ENCODE measurements around the gene SNRPB. TPM values are rescaled to one million over a fixed set of nuclear protein-coding genes. Genes with fewer than 3 reads are reported as not detected.
A peak's percentile ranks its signal among the peaks of the same experiment; 100 is the strongest.

Gene SNRPB
- total RNA-seq, 2 donors from 2014 or later = 316 to 325 TPM

GRCh38 chr20:2463616-2464365 lies 6.8 kb downstream of the SNRPB start:
- Mint-ChIP-seq H3K4me1 (ENCODE audit: low read depth in 2 of 2) (peaks cover 17 to 34% of the 10 kb centered on the region in 2 donors), H3K9me3 (no peaks in the 10 kb centered on the region), H3K27me3 (no peaks in the 10 kb centered on the region), H3K27ac (no peak overlapping the region), H3K4me3 (no peak overlapping the region), H3K36me3 (peaks cover 62% of the 10 kb centered on the region)
- ATAC-seq = no peak
- DNase-seq (ENCODE audit: low spot score) = no peak

GRCh38 chr20:2462484-2462883 lies 8.1 kb downstream of the SNRPB start:
- Mint-ChIP-seq H3K27ac (no peak overlapping the region), H3K4me3 (no peak overlapping the region)

DNA sequence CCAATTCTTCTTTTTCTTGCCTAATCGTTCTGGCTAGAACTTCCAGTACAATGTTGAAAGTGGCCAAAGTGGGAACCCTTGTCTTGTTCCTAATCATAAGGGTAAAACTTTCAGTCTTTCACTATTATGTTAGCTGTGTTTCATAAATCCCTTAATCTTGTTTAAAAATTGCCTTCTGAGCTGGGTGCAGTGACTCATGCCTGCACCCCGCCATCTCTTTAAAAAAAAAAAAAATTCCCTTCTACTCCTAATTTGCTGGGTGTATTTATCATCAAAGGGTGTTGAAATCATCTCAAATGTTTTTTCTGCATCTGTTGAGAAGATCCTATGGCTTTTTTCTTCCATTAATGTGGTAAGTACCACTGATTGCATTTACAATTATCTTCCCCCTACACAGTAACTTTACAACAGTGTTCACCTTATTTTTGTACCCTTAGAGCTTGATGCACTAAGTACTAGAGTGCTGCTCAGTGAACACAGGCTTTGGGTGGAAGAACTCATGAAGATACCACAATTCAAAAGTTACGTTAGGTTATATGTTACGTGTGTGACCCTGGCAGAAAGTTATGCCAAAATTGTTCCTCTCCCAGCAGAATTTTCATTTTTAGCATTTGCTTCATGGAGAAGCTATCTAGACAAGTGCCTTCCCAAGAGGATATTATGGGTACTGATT lies 9.7 kb downstream of the SNRPB start:
- Mint-ChIP-seq H3K9me3 (no peaks in the 10 kb centered on the region), H3K27me3 (no peaks in the 10 kb centered on the region), H3K4me3 (no peak overlapping the region), H3K36me3 (peaks cover 46% of the 10 kb centered on the region), H3K27ac (peak overlapping the region in 1 of 2 donors; percentile 16), H3K4me1 (ENCODE audit: low read depth in 2 of 2) (peaks cover 0 to 16% of the 10 kb centered on the region in 2 donors)
- no peak for ATAC-seq
- no peak for DNase-seq (ENCODE audit: low spot score)

More at GRCh38 chr20:2462484-2462883, 8.1 kb downstream of the SNRPB start:
- no peaks in the 10 kb centered on the region for H3K27me3 Mint-ChIP-seq
- H3K36me3 Mint-ChIP-seq = peaks cover 55% of the 10 kb centered on the region
- ATAC-seq = no peak
- no peaks in the 10 kb centered on the region for H3K9me3 Mint-ChIP-seq
- H3K4me1 Mint-ChIP-seq (ENCODE audit: low read depth in 2 of 2) = peaks cover 4 to 24% of the 10 kb centered on the region in 2 donors
- DNase-seq (ENCODE audit: low spot score) = no peak

DNA sequence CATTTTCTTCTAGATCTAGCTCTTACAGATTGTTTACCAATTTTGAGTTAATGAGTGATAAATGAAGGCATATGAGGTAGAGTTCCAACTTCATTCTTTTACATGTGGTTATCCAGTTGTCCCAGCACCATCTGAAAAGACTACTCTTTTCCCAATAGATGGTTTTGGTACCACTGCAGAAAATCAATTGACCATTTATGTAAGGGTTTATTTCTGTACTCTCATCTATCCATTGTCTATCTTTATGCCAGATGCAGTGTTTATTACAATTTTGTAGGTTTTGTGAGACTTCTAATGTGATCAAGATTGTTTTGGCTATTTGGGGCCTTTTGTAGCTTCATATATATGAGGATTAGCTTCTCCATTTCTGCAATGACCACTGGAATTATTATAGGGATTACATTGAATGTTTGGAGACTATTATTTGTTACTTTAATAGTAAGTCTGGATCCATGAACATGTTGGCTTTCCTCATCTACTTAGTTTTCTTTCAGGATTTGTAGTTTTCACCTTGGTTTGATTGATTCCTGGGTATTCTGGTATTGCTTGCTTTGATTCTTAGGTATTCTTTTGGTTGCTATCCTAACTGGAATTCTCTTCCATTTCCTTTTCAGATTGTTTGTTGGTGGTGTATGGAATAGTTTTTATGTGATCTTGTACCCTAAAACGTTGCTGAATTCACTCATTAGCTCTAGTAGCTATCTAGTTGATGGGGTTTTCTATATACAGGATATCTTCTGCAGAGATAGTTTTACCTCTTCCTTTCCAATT lies 10.4 kb downstream of the SNRPB start:
- Mint-ChIP-seq H3K27me3 (no peaks in the 10 kb centered on the region), H3K4me1 (ENCODE audit: low read depth in 2 of 2) (peaks cover 3 to 12% of the 10 kb centered on the region in 2 donors), H3K9me3 (no peaks in the 10 kb centered on the region), H3K27ac (no peak overlapping the region), H3K36me3 (peaks cover 40% of the 10 kb centered on the region), H3K4me3 (no peak overlapping the region)
- DNase-seq (ENCODE audit: low spot score) (no peak), ATAC-seq (no peak)

DNA sequence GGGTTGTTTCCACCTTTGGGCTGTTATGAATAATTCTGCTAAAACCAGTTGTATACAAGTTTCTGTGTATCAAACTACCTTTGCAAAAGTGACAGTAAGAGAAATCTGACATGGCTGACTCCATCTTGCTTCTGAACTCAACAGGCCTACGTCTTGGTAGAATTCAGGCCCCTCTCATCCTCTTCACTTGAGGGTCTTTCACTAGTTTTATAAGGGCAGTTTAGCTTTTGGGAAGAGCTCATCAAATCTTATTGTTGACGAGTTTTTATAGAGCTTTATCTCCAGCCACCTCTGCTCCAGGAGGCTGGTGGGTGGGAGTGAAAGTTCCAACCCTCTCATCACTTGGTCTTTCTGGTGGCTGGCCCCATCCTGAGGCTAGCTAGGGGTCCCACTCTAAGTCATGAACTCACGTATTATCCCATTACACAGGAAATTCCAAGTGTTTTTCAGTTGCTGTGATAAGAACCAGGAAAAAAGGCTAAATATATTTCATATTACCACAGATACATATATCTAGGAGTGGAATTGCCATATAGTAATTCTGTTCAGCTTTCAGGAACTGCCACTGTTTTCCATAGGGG lies 11.6 kb downstream of the SNRPB start:
- Mint-ChIP-seq H3K4me1 (ENCODE audit: low read depth in 2 of 2) (peaks cover 4 to 12% of the 10 kb centered on the region in 2 donors), H3K27me3 (no peaks in the 10 kb centered on the region), H3K9me3 (no peaks in the 10 kb centered on the region), H3K27ac (no peak overlapping the region), H3K4me3 (no peak overlapping the region), H3K36me3 (peaks cover 37% of the 10 kb centered on the region)
- ATAC-seq = no peak
- DNase-seq (ENCODE audit: low spot score) = no peak

DNA sequence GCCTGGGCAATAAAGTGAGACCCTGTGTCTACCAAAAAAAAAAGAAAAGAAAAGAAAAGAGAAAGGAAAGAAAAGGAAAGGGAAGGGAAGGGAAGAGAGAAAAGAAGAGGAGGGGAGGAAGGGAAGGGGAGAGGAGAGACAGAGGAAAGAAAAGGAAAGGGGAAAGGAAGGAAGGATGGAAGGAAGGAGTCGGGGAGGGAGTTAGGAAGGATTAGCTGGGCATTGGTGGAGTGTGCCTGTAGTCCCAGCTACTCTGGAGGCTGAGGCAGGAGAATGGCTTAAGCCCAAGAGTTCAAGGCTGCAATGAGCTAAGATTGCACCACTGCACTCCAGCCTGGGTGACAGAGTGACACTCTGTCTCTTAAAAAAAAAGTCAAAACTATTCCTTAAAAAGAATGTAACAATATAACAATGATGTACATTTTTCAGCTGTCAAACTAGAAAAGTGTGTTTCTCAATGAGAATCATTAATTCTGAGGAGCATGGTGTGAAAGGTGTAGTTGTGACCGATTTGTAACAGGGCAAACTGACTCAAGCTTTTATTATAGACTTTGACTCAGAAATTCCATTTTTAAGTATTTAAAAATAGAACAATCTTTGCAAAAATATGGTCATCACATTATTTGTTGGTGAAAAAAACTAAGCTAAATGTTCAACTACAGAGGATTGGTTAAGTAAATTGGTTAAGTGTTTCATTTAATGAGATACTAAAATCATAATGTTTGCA lies 14.7 kb downstream of the SNRPB start:
- Mint-ChIP-seq H3K9me3 (no peaks in the 10 kb centered on the region), H3K27ac (no peak overlapping the region), H3K4me1 (ENCODE audit: low read depth in 2 of 2) (peaks cover 5 to 6% of the 10 kb centered on the region in 2 donors), H3K27me3 (no peaks in the 10 kb centered on the region), H3K36me3 (peaks cover 15% of the 10 kb centered on the region), H3K4me3 (no peak overlapping the region)
- DNase-seq (ENCODE audit: low spot score) (no peak), ATAC-seq (no peak)

DNA sequence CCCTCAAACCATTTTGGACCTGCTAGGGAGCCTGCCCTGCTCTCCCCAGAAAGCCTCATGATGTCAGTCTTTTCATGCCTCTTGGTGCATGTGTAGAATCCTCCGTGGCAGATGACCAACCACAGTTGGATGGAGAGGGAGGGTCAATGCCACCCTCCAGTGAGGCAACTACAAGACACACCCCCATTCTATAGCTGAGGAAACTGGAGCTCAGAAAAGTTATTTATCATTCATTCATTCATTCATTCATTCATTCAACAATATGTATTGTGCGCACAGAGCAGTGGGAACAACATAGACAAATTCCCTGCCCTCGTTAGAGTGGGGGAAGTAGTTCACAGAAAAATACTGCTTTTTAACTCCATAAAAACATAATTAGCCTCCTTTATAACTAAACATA lies 16.8 kb downstream of the SNRPB start:
- DNase-seq (ENCODE audit: low spot score) = no peak
- no peak for ATAC-seq
- Mint-ChIP-seq H3K36me3 (no peaks in the 10 kb centered on the region), H3K4me3 (no peak overlapping the region), H3K4me1 (ENCODE audit: low read depth in 2 of 2) (peaks cover 19 to 26% of the 10 kb centered on the region in 2 donors), H3K27me3 (no peaks in the 10 kb centered on the region), H3K9me3 (no peaks in the 10 kb centered on the region), H3K27ac (no peak overlapping the region)

DNA sequence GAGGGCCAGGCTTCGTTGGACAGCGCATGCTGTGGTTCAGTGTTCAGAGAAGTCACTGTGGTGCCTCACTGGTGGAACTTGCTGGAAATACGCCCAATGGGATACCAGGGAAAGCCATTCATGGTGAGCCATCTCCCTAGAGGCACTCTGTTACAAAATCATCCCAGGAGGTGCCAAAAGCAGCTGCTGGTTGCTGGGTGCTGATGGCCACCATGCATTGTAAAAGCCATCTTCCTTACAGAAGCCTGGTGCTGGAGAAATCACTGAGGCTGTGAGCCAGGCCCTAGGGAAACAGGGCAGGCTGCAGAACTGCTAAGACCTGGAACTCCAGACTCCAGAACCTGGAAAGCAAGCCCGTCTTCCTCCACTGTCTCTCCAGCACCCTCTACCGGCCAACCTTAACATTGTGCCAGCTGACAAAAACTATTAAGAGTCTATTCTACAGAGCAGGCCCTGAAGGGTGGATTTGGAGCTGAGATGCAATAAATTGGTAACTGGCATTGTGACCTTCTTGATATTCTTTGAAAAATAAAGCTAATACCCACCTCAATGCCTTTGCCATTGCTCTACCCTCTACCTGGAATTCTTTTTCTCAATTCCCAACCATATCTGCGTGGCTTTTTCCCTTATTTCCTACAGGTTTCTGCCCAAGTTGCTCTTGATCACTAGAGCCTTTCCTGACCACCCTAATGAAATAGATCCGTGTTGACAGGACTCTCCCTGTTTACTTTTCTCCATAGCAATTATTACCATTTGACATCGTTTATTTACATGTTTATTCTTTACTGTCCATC lies 18.5 kb downstream of the SNRPB start:
- ATAC-seq (peak; percentile 73 to 76), DNase-seq (ENCODE audit: low spot score) (peak; percentile 65)
- Mint-ChIP-seq H3K4me1 (ENCODE audit: low read depth in 2 of 2) (peaks cover 17 to 31% of the 10 kb centered on the region in 2 donors), H3K4me3 (no peak overlapping the region), H3K36me3 (no peaks in the 10 kb centered on the region), H3K27me3 (no peaks in the 10 kb centered on the region), H3K27ac (no peak overlapping the region), H3K9me3 (no peaks in the 10 kb centered on the region)

- Mint-ChIP-seq H3K4me3 (no peak overlapping the region), H3K4me1 (ENCODE audit: low read depth in 2 of 2) (peaks cover 17 to 31% of the 10 kb centered on the region in 2 donors), H3K9me3 (no peaks in the 10 kb centered on the region), H3K27ac (no peak overlapping the region), H3K27me3 (no peaks in the 10 kb centered on the region), H3K36me3 (no peaks in the 10 kb centered on the region)
- ATAC-seq (no peak), DNase-seq (ENCODE audit: low spot score) (no peak)
These were observed 19.2 kb downstream of the SNRPB start for GRCh38 chr20:2451422-2451821.

GRCh38 chr20:2449386-2449785 lies 21.2 kb downstream of the SNRPB start:
- Mint-ChIP-seq H3K36me3 (no peaks in the 10 kb centered on the region), H3K27ac (no peak overlapping the region), H3K4me1 (ENCODE audit: low read depth in 2 of 2) (peaks cover 17 to 28% of the 10 kb centered on the region in 2 donors), H3K9me3 (no peaks in the 10 kb centered on the region), H3K4me3 (no peak overlapping the region), H3K27me3 (peaks cover 0 to 3% of the 10 kb centered on the region in 2 donors)
- DNase-seq (ENCODE audit: low spot score) (no peak), ATAC-seq (no peak)

DNA sequence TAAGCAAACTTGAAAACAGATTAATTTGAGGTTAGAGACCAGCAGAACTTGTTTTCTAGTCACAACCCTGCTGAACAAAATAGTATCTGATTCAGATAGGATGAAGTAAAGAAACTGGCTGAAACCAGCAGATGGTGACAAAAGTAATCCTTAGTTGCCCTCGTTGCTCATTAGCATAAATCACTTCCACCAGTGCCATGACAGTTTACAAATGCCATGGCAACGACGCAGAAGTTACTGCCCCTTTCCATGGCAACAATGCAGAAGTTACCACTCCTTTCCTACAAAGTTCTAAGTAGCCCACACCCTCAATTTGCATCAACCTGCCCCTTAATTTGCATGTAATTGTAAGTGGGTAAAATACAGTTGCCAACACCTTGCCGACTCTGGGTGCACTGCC lies 23.7 kb downstream of the SNRPB start:
- no peak for DNase-seq (ENCODE audit: low spot score)
- H3K4me1 Mint-ChIP-seq (ENCODE audit: low read depth in 2 of 2) = peaks cover 17 to 28% of the 10 kb centered on the region in 2 donors
- no peak for ATAC-seq
- peaks cover 0 to 5% of the 10 kb centered on the region in 2 donors for H3K27me3 Mint-ChIP-seq
- H3K9me3 Mint-ChIP-seq = no peaks in the 10 kb centered on the region
- H3K27ac Mint-ChIP-seq = no peak overlapping the region
- no peaks in the 10 kb centered on the region for H3K36me3 Mint-ChIP-seq
- no peak overlapping the region for H3K4me3 Mint-ChIP-seq

DNA sequence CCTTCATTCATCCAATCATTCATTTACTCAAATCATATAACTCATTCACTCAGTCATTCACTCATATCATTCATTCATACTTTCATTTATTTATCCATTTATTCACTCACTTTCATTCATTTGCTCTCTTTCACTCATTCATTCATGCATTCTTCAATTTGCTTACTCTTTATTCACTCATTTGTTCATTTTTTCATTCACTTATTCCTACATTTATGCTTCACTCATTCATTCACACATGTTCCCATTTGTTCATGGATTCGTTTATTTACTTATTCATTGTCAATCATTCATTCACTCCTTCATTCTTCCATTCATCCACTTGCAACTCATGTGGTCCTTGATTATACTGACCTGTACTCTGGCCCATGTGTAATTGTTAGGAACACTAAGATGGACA lies 39.4 kb downstream of the SNRPB start:
- H3K9me3 Mint-ChIP-seq = no peaks in the 10 kb centered on the region
- H3K36me3 Mint-ChIP-seq = no peaks in the 10 kb centered on the region
- H3K27me3 Mint-ChIP-seq = peaks cover 19 to 30% of the 10 kb centered on the region in 2 donors
- no peak overlapping the region for H3K4me3 Mint-ChIP-seq
- ATAC-seq = no peak
- no peaks in the 10 kb centered on the region for H3K4me1 Mint-ChIP-seq (ENCODE audit: low read depth in 2 of 2)
- no peak overlapping the region for H3K27ac Mint-ChIP-seq
- no peak for DNase-seq (ENCODE audit: low spot score)

Measured in natural killer cell treated with Interleukin-12 subunit alpha and Interleukin-12 subunit beta and Interleukin-15 and Interleukin-18, amount 100 ng/mL, for 72 hours (primary cell).